GM19351 (cell line): Measurements from ENCODE around the gene P2RX2.
"Not testable (repeated sequence)": the region's sequence is repeated elsewhere in the genome, so short reads cannot be mapped to it uniquely, and the experiment has no call there.

Experiments
- ATAC-seq: cut with Tn5 transposase; IDR thresholded peaks from one replicate; pipeline ENCODE4 v1.9.1; 2021; ENCODE audit warnings: mild to moderate bottlenecking, moderate library complexity; ENCODE audit not compliant: unreplicated experiment

Gene P2RX2

DNA sequence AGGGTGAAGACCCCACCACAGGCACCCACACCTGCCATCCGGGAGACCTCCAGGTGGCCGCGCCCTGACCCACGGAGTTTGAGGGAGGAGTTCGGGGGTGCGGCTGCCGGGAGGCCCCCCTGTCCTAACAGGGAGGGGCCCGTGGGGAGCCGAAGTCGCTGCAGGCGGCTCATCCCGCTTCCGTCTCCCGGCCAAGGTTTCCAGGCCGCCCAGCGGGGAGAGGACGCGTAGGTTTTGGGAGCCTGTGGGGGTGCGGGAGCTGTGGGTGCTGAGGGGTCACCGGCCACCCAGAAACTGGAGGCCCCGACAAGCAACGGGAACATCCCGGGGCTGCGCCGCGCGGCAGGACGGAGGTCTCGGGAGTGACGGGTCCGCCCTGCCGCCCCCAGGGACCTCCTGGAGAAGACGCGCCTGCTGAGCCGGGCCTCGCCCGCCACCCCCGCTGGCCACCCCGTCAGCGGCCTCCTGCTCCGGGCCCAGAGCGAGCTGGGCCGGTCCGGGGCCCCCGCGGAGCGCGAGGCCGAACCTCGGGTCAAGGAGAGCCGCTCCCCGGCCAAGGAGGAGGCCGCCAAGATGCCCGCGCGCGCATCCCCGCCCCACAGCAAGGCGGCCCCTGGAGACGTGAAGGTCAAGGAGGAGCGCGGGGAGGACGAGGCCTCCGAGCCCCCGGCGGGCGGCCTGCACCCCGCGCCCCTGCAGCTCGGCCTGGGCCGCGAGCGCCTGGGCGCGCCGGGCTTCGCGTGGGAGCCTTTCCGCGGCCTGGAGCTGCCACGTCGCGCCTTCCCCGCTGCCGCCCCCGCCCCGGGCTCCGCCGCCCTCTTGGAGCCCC, 35.8 kb upstream of the P2RX2 start:
- ATAC-seq: no peak

DNA sequence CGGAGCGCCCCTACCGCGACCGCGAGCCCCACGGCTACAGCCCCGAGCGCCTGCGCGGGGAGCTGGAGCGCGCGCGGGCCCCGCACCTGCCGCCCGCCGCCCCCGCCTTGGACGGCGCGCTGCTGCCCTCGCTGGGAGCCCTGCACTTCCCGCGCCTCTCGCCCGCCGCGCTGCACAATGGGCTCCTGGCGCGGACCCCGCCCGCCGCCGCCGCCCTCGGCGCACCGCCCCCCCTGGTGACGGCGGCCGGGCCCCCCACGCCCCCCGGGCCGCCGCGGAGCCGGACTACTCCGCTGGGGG, 35.2 kb upstream of the P2RX2 start:
- no peak for ATAC-seq

GRCh38 chr12:132583736-132584135, 34.8 kb upstream of the P2RX2 start:
- ATAC-seq: no peak

GRCh38 chr12:132584429-132584828, 34.1 kb upstream of the P2RX2 start:
- ATAC-seq: no peak

DNA sequence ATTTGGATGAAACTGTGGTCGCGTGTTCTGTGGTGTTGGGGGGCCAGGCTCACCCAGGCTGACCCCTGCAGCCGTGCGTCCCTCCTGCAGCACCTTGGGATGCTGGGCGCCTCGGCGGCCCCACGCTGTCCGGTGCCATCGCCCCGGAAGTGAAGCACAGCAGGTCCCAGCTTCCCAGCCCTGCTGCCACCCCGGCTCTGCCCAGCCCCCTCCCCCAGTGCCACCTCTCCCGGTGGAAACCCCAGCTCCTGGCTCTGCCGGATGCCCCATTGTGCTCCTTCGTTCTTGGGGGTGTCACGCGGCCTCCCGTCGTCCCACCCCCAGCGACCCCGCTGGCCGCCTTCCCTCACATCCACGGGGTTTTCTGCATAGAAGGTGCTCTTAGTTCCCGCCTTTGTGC, 33.4 kb upstream of the P2RX2 start:
- ATAC-seq: no peak

- no peak for ATAC-seq
Measured at GRCh38 chr12:132586929-132587328, 31.6 kb upstream of the P2RX2 start.

- no peak for ATAC-seq
Measured at GRCh38 chr12:132587781-132588180, 30.8 kb upstream of the P2RX2 start.

DNA sequence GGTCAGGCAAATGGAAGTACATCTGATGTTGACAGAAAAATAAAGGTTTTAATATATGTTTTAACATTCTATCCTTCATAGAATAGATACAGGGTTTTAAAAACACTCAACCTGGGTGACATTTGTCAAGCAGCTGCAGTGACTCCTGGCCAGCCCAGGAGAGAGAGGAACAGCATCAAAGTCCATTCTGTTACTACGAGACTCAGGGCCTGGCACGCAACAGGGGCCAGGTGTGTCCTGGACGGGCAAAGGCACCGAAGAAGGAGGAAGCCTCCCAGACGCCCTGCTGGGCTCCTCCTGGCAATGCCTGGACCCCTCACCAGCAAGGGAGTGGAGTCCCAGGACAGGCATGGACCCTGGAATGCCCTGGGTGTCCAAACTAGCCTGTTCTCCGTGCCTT, 30.3 kb upstream of the P2RX2 start:
- no peak for ATAC-seq

DNA sequence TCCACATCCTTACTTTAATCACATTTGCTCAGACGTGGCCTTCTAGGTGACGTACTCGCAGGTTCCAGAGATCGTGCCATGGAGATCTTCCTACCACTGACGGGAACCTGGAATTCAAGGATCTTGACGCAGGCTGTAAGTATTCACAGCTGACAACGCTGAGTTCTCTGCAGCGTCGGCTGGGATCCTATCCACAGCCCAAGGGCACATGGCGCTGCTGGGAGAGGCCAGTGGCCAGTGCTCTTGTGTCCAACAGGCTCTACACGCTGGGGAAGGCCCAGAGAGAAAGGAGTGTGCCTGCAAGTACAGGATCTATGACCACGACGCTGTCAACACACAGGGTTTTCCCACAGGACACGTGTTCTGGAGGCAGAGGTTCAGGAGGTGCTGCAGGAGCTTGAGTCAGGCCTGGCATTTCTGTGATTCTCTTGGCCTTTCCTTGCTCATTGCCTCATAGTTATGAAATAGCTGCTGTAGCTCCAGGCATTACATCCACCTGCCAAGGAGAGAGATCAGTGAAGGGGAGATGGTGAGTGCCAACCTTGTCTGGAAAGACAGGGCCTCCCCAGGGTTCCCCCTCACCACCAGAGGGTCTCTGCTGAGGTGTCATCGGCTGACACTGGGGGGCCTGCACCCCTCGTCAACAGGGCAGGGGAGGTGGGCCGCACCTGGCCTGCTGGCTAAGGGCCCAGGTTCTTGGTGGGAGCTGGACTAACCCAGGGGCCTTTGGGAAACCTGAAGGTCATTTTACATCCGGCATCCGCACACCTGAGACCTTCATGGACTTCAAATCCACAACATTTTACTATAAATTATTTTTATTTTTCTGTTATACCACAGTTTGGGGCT, 29.5 kb upstream of the P2RX2 start:
- ATAC-seq: no peak

- no peak for ATAC-seq
Measured at GRCh38 chr12:132591107-132591935, 27.3 kb upstream of the P2RX2 start.

- no peak for ATAC-seq
Measured at GRCh38 chr12:132592282-132592970, 26.1 kb upstream of the P2RX2 start.

DNA sequence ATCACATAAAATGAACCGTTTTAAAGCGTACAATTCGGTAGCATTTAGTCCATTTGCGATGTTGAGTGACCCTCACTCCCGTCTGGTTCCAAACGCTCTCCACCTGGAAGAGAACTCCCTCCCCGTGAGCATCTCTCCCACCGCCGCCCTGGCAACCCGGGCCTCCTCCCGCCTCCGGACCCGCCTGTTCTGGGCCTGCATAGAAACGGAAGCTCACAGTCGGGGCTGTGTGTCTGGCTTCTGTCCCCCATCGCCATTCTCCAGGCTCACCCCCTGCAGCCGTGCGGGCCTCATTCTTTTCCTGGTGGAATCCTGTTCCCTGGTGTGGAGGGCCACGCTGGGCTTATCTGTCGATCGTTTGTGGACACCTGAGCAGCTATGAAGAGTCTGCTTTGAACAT, 25.5 kb upstream of the P2RX2 start:
- no peak for ATAC-seq

DNA sequence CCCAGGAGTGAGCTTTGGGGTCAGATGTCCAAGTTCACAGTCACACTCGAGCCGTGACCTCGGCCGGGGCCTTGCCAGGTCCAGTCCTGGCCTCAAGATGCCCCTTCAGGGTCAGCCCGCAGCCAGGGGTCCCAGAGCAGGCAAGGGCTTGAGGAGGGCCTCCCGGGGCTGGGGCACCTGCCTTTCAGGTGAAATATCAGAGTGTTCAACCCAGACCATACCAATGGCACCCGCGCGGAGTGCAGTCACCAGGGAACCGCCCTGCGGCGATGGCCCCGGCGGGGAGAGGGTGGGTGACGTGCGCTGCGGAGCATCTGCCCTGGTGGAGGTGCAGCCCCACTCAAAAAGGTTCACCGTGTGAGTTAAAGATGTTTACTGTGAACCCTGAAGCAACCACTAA, 25.1 kb upstream of the P2RX2 start:
- no peak for ATAC-seq

DNA sequence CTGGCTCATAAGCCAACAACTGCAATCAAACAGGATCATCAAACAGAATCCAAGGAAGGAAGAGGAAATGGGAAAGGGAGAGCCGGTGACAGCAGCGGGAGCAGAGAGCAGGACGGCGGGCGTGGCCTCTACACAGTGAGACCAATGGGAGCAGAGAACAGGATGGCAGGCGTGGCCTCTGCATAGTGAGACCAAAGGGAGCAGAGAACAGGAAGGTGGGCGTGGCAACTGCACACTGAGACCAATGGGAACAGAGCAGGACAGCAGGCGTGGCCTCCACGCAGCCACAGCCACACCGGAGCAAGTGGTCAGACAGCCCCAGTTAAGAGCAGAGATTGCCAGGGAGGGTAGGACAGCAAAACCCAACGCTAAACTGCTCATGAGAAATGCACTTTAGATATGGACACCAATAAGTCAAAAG, 24.6 kb upstream of the P2RX2 start:
- ATAC-seq: peak; percentile 50

DNA sequence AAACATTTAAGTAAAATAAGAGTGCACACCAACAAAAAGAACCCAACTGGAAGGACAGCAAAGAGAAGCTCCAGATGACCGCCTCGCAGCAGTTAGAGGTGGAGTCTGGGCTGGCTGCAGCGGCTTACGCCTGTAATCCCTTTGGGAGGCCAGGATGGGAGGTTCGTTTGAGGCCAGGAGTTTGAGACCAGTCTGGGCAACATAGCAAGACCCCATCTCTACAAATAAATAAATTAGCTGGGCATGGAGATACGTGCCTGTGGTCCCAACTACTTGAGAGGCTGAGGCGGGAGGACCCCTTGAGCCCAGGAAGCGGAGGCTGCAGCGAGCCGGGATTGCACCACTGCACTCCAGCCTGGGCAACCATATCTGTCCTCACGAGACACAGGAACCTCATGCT, 23.4 kb upstream of the P2RX2 start:
- ATAC-seq: no peak

GRCh38 chr12:132596016-132596415, 22.6 kb upstream of the P2RX2 start:
- no peak for ATAC-seq

DNA sequence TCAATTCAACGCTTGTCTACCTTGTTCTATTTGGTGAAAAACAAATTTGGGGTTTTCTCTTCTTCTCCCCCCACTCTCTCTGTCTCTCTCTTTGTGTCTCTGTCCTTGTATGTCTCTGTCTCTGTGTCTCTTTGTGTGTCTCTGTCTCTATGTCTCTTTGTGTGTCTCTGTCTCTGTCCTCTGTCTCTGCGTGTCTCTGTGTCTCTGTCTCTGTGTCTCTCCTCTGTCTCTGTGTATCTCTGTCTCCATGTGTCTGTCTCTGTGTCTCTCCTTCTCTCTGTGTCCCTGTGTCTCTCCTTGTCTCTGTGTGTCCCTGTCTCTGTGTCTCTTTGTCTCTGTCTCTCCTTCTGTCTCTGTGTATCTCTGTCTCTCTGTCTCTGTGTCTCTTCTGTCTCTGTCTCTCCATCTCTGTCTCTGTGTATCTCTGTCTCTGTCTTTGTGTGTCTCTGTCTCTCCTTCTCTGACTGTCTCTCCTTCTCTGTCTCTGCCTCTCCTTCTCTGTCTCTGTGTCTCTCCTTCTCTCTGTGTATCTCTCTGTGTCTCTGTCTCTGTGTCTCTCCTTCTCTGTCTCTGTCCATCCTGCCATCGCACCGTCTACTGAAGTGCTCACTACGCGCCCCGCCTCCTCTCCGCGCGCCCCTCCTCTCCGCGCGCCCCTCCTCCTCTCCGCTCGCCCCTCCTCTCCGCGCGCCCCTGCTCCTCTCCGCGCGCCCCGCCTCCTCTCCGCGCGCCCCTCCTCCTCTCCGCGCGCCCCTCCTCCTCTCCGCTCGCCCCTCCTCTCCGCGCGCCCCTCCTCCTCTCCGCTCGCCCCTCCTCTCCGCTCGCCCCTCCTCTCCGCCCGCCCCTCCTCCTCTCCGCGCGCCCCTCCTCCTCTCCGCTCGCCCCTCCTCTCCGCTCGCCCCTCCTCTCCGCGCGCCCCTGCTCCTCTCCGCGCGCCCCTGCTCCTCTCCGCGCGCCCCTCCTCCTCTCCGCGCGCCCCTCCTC, 21.0 kb upstream of the P2RX2 start:
- ATAC-seq: no peak

DNA sequence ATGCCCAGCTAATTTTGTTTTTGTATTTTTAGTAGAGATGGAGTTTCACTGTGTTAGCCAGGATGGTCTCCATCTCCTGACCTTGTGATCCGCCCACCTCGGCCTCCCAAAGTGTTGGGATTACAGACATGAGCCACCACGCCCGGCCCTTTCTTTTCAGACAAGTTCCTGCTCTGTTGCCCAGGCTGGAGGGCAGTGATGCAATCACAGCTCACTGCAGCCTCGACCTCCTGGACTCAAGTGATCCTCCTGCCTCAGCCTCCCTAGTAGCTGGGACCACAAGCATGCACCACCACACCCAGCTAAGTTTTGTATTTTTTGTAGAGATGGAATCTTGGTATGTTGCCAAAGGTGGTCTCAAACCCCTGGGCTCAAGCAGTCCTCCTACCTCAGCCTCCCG, 19.1 kb upstream of the P2RX2 start:
- ATAC-seq: not testable (repeated sequence)
